Measurements from ENCODE around the gene SIN3A. TPM values are rescaled to one million over a fixed set of nuclear protein-coding genes. Genes with fewer than 3 reads are reported as not detected.
A peak's percentile ranks its signal among the peaks of the same experiment; 100 is the strongest.

SIN3A gene
- total and polyA plus RNA-seq, 9 of the 15 experiments (the other 6 are each of a cell fraction or from before 2014, with no cell fraction given): 11.1 to 70.3 (median 25.3) TPM

DNA sequence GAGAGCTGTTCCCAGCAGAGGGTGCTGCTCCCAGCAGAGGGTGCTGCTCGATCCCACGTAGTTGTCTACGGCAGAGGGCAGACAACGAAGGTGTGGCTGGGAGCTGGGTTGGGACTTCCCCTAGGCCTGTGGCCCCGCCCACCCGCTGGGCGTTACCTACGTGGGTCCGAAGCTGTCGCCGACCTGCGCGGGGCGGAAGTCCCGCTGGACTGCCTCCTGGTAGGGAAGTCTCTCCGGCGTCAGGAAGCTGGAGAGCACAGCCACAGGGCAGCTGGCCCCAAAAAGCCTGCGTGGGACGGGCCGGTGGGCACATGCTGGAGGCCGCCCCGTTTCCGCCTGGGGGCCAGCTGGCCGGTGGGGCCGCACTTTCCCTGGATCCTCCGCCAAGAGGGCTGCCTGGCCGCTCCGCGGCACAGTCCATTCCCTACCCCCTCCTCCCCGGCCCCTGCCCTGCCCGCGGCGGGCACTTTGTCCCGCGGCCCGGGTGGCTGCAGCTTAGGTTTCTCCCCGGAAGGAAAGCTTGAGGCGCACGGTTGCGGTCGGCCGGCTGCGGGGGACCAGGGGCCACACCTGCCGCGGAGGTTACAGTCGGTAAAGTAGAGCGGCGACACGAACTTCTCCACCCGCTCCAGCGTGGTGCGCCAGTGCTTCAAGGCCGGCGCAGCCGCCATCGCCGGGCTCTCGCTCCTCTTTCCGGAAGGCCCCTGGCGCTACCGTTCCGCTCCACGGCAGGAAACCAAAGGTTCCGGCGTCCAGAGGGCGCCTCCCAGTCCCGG lies 83.4 kb downstream of the SIN3A start, which contains the start of gene MAN2C1 (continued):
- TF ChIP-seq, protein P1, sequence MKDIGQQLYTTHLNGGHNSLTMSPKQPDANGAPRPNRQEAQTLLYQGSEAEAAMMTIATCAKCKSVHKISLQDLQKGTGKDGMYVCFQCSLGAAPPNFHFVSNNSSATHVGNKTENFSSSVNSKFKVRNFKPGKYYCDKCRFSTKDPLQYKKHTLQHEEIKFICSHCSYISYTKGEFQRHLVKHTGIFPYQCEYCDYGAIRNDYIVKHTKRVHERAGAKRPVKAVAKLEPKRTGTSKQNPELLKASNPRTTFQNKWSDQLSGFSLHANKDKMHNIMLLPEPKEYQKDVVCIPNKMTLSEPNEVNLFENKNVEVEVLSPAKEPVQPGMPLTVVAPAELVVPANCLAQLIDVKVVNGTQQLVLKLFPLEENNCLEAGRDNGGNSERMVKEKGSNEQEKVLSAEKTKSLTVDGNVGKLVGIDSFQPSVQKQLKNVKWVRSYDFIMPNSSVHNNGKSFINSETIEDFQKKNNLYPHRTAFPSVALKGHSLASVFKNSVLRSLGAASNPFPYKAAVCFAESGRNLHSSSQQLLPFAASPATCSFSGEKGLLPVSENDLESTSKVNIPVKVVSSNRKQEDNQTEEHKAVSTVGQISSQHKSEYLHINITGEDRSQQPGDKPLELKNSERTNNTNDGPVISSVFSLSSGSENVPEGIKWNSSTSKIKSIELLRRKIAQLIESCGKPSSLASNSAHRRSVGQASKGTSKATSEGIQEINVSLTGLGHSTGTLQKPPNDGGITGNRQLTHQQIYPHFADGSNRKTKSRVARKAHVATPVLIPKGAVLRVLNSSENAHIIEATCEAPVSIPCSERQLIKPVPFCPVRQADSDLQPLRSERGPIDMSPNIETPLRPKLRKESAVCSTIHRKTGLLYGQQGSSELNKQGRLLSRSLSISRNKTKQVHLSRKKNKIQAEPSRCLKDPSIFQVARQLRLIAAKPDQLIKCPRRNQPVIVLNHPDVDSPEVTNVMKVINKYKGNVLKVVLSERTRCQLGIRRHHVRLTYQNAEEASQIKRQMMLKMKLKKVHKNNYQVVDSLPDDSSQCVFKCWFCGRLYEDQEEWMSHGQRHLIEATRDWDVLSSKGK (CRISPR knock-in tag; IDR thresholded peaks at IDR 0.05): no peak
- peak; percentile 95 for TF ChIP-seq POLR2B (IDR thresholded peaks at IDR 0.05; ENCODE audit: low read depth, partially characterized antibody)
- TF ChIP-seq GTF2F1 (IDR thresholded peaks at IDR 0.05; ENCODE audit: low read depth, low read length): peak; percentile 59; the same call in 1 of the 2 replicates
- TF ChIP-seq PHF21A (IDR thresholded peaks at IDR 0.05; ENCODE audit: borderline replicate concordance, low read depth): no peak
- TF ChIP-seq IRF9 (tag; IDR thresholded peaks at IDR 0.05): no peak
- peak; percentile 46; the same call in 1 of the 2 replicates for TF ChIP-seq MIER1 (IDR thresholded peaks at IDR 0.05; ENCODE audit: low read depth)
- 0 out of 2 replicates have a peak, but pooled peaks have one; percentile 13 for TF ChIP-seq E2F3 (CRISPR knock-in tag; IDR thresholded peaks at IDR 0.05)
- TF ChIP-seq ZNF354B (CRISPR knock-in tag; IDR thresholded peaks at IDR 0.05): no peak
- TF ChIP-seq PHF20 (IDR thresholded peaks at IDR 0.05; ENCODE audit: partially characterized antibody): peak; percentile 89
- TF ChIP-seq FOXK2 (conservative IDR thresholded peaks at IDR 0.05 in 1 of 2, IDR thresholded peaks at IDR 0.05 in 1 of 2; ENCODE audit: low read depth in 2 of 2): peak; percentile 10 to 40; a peak in 1 of 4 replicates
- peak; percentile 98 for TF ChIP-seq XRCC5 (IDR thresholded peaks at IDR 0.05; ENCODE audit: low read depth, low read length)
- TF ChIP-seq BCL6 (CRISPR knock-in tag; IDR thresholded peaks at IDR 0.05): no peak
- peak; percentile 59; the same call in 1 of the 2 replicates for TF ChIP-seq ZBTB9 (CRISPR knock-in tag; IDR thresholded peaks at IDR 0.05)
- no peak for TF ChIP-seq MCM3 (IDR thresholded peaks at IDR 0.05)
- TF ChIP-seq CBX5 (IDR thresholded peaks at IDR 0.05; ENCODE audit: borderline replicate concordance, low read depth): no peak
- TF ChIP-seq ZNF124 (CRISPR knock-in tag; IDR thresholded peaks at IDR 0.05): no peak
- no peak; the same call in 1 of the 2 replicates for TF ChIP-seq USF2 (CRISPR knock-in tag; IDR thresholded peaks at IDR 0.05)
- TF ChIP-seq PCBP2 (IDR thresholded peaks at IDR 0.05; ENCODE audit: low read depth, low read length, poor library complexity, severe bottlenecking): peak; percentile 45
- peak; percentile 92 for TF ChIP-seq POLR2AphosphoS5 (IDR thresholded peaks at IDR 0.05; ENCODE audit: control insufficient read depth, insufficient read depth, low read depth, low read length)

Measured in K562 (cell line).